GM12872 (cell line): Measurements from ENCODE around the gene POC1B.

Source experiments
- TF ChIP-seq, protein P1 (sequence below): IDR thresholded peaks from 3 replicates; pipeline ENCODE4 v1.5.1; 2011; ENCODE audit warnings: low read depth, mild to moderate bottlenecking, low read length, moderate library complexity; ENCODE audit not compliant: insufficient read depth

POC1B gene

DNA sequence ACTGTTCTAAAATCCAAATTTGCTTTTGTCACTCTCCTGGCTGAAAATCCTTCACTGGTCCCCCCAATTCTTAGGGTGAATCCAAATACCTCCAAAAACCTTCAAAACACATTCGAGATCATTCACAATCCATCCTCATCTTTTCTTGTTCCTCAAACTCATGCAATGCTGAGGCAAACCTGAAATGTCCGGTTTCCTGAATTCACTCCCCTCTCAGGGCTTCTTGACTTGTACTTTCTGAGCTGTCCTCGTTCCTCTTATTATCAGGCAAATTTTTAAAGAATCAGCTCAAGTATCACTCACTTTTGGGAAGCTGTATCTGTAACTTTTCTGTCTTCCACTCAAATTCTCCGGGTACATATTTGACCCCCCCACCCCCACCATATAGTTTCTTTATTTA, 88.6 kb downstream of the POC1B start:
- TF ChIP-seq, protein P1, sequence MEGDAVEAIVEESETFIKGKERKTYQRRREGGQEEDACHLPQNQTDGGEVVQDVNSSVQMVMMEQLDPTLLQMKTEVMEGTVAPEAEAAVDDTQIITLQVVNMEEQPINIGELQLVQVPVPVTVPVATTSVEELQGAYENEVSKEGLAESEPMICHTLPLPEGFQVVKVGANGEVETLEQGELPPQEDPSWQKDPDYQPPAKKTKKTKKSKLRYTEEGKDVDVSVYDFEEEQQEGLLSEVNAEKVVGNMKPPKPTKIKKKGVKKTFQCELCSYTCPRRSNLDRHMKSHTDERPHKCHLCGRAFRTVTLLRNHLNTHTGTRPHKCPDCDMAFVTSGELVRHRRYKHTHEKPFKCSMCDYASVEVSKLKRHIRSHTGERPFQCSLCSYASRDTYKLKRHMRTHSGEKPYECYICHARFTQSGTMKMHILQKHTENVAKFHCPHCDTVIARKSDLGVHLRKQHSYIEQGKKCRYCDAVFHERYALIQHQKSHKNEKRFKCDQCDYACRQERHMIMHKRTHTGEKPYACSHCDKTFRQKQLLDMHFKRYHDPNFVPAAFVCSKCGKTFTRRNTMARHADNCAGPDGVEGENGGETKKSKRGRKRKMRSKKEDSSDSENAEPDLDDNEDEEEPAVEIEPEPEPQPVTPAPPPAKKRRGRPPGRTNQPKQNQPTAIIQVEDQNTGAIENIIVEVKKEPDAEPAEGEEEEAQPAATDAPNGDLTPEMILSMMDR, result no peak

DNA sequence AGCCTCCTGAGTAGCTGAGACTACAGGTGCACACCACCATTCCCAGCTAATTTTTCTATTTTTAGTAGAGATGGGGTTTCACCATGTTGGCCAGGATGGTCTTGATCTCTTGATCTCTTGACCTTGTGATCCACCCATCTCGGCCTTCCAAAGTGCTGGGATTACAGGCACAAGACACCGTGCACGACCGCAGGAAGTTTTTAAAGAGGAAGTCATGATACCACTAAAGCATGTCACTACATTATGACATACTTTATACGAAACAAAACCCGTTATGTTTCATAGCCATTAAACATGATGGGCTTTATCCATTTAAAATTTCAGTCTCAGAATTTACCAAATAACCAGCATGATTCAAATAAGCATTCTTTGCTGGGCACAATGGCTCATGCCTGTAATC, 89.8 kb downstream of the POC1B start:
- TF ChIP-seq, protein P1, result no peak

DNA sequence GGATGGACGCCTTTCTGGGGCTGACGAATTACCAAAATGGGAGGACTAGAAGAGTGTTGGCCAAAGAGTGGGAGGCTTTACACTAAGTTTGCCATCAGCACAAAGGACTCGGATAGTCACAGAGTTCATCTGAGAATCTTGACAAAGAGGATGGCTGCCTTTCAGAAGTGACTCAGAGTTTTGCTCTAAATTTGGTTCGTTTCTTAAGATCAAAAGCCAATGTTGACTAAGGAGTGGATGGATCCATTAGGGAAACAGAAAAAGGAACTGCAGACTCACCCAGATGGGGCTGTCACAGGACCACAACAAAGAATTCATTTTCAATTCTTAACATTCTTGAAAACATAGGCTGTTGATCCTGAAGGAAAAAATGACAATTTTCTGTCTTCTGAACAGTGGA, 92.2 kb downstream of the POC1B start:
- TF ChIP-seq, protein P1, result no peak

DNA sequence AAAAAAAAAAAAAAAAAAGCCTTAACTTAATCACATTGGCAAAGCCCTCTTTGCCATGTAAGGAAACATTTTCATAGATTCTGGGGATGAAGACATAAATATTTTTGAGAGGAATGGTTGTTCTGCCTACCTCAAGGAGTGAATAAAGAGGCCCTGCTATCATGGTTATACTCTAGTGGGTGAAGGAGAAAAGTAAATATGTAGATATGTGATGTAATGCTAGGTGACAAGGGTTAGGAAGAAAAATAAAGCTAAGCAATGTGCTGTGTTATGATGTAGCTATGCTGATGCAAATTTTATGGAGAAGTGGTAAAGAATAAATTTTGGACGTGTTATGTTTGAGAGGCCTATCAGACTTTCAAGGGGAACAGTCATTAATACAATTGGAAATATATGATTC, 93.5 kb downstream of the POC1B start:
- TF ChIP-seq, protein P1, result no peak

DNA sequence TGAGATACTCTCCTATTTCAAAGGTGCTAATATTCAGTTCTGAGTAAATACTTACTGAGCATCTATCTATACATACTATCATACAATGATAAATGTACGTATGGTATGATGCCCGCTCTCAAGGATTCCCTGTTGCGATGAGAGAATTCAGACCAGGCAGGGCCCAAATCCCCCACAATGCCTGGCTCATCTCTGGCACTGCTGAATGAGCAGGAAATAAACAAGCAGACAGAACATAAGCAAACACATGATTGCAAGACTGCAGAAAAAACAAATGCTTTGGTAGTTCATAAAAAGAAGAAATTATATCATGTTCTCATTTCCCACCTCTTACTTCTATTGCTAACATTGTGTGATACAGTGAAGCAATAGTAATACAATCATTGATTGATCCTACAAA, 96.3 kb downstream of the POC1B start:
- TF ChIP-seq, protein P1, result no peak

DNA sequence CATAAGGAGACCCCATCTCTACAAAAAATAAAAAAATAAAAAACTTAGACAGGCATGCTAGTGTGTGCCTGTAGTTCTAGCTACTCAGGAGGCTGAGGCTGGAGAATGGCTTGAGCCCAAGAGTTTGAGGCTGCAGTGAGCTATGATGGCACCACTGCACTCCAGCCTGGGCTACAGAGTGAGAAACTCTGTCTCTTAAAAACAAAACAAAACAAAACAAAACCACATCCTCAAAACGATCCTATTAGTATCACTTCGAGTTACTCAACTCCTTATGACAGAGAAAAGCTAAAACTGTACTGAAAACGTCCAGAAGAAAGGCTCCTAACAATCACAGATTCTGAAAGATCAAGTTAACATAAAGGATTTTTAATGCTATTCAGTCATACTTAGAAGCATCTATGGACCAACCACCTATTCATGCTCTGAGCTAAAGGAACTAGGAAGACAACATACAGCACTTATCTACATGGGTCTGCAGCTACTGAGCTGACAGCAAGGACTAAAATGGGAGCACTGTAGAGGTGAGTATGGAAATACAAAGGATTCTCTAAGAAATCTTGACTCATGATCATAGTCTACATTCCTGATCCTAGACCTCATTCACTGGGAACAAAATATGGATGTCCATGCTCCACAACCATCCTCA, 98.2 kb downstream of the POC1B start:
- TF ChIP-seq, protein P1, result no peak

DNA sequence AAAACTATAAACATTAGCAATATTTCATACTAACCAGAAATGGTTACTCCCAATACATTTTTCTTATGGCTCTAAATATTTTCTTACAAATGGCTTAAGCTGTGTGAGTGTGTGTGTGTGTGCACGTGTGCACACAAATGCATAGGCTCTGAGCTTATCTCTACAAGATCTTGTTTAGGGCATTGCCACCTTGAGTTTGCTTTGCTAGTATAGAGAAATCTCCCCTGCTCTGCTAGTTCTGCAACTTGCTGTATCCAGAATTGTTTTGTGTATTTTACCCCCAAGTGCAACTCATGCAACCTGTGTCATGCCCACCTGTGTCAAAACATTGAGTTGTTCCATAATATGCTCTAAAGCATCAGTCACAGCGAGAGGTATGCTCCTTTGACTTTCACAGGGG, 101.0 kb downstream of the POC1B start:
- TF ChIP-seq, protein P1, result no peak
